HEK293T (cell line): ENCODE measurements around the gene RHBDL1.

Source experiments
- FOXK2 ChIP-seq: fragments of 450-650 bp; IDR thresholded peaks from 2 replicates; pipeline ENCODE4 v1.6.1; 2016; ENCODE audit warnings: mild to moderate bottlenecking
- L3MBTL2 ChIP-seq: fragments of 450-650 bp; conservative IDR thresholded peaks from 2 replicates; pipeline ENCODE4 v1.6.1; 2016; ENCODE audit warnings: mild to moderate bottlenecking
- SP1 ChIP-seq: fragments of 450-650 bp; IDR thresholded peaks from 2 replicates; pipeline ENCODE4 v1.6.1; 2017
- SUZ12 ChIP-seq: fragments of 450-650 bp; IDR thresholded peaks from 2 replicates; pipeline ENCODE4 v1.6.1; 2016; ENCODE audit warnings: mild to moderate bottlenecking
- TF ChIP-seq, protein P1 (sequence below): fragments of 450-650 bp; IDR thresholded peaks from 2 replicates; pipeline ENCODE4 v1.6.1; 2016

DNA sequence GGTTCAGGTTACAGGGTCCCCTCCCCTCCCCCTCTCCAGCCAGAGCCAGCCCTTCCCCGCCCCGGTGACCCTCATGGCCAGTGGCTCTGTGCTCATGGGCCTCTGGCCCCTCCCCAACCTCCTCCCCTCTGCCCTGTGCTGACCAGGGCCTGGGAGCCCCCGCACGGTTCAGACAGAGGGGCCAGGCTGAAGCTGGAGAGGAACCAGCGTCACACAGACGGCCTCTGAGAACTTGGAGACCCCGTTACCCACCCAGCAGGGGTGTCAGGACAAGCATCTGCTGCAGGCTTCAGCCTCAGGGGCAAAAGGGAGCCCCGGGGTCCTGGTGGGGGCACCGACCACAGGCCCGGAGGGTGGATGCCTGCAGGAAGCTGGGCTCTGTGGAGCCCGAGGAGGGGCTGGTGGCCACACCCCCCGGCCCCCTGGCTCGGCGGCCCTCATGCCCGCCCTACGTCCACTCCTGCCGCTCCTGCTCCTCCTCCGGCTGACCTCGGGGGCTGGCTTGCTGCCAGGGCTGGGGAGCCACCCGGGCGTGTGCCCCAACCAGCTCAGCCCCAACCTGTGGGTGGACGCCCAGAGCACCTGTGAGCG, 44.6 kb upstream of the RHBDL1 start, which contains the start of gene WFIKKN1:
- TF ChIP-seq FOXK2, result no peak
- TF ChIP-seq, protein P1, sequence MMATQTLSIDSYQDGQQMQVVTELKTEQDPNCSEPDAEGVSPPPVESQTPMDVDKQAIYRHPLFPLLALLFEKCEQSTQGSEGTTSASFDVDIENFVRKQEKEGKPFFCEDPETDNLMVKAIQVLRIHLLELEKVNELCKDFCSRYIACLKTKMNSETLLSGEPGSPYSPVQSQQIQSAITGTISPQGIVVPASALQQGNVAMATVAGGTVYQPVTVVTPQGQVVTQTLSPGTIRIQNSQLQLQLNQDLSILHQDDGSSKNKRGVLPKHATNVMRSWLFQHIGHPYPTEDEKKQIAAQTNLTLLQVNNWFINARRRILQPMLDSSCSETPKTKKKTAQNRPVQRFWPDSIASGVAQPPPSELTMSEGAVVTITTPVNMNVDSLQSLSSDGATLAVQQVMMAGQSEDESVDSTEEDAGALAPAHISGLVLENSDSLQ, result no peak
- TF ChIP-seq SUZ12, result no peak
- TF ChIP-seq SP1, result no peak
- TF ChIP-seq L3MBTL2, result no peak
